Measurements from ENCODE around the gene ATF5.

The ATF5 gene

GRCh38 chr19:49889038-49889686, 39.8 kb upstream of the ATF5 start:
- TF ChIP-seq, protein P1, sequence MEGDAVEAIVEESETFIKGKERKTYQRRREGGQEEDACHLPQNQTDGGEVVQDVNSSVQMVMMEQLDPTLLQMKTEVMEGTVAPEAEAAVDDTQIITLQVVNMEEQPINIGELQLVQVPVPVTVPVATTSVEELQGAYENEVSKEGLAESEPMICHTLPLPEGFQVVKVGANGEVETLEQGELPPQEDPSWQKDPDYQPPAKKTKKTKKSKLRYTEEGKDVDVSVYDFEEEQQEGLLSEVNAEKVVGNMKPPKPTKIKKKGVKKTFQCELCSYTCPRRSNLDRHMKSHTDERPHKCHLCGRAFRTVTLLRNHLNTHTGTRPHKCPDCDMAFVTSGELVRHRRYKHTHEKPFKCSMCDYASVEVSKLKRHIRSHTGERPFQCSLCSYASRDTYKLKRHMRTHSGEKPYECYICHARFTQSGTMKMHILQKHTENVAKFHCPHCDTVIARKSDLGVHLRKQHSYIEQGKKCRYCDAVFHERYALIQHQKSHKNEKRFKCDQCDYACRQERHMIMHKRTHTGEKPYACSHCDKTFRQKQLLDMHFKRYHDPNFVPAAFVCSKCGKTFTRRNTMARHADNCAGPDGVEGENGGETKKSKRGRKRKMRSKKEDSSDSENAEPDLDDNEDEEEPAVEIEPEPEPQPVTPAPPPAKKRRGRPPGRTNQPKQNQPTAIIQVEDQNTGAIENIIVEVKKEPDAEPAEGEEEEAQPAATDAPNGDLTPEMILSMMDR (IDR thresholded peaks at IDR 0.05; ENCODE audit: insufficient read depth, low read length): no peak
- TF ChIP-seq GABPA (IDR thresholded peaks at IDR 0.05; ENCODE audit: low read depth) (no peak), POLR2AphosphoS5 (IDR thresholded peaks at IDR 0.05; ENCODE audit: low read depth) (no peak), SPI1 (IDR thresholded peaks at IDR 0.05; ENCODE audit: borderline replicate concordance, low read depth) (no peak)
- TF ChIP-seq, protein P2, sequence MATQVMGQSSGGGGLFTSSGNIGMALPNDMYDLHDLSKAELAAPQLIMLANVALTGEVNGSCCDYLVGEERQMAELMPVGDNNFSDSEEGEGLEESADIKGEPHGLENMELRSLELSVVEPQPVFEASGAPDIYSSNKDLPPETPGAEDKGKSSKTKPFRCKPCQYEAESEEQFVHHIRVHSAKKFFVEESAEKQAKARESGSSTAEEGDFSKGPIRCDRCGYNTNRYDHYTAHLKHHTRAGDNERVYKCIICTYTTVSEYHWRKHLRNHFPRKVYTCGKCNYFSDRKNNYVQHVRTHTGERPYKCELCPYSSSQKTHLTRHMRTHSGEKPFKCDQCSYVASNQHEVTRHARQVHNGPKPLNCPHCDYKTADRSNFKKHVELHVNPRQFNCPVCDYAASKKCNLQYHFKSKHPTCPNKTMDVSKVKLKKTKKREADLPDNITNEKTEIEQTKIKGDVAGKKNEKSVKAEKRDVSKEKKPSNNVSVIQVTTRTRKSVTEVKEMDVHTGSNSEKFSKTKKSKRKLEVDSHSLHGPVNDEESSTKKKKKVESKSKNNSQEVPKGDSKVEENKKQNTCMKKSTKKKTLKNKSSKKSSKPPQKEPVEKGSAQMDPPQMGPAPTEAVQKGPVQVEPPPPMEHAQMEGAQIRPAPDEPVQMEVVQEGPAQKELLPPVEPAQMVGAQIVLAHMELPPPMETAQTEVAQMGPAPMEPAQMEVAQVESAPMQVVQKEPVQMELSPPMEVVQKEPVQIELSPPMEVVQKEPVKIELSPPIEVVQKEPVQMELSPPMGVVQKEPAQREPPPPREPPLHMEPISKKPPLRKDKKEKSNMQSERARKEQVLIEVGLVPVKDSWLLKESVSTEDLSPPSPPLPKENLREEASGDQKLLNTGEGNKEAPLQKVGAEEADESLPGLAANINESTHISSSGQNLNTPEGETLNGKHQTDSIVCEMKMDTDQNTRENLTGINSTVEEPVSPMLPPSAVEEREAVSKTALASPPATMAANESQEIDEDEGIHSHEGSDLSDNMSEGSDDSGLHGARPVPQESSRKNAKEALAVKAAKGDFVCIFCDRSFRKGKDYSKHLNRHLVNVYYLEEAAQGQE (IDR thresholded peaks at IDR 0.05; ENCODE audit: insufficient replicate concordance, low read depth): no peak
- no peak for DNase-seq (ENCODE audit: low read depth in 1 of 2, low spot score in 1 of 2)
- H3K27ac ChIP-seq (replicated peaks): no peak overlapping the region
- H3K4me3 ChIP-seq (replicated peaks; ENCODE audit: insufficient read depth, low read length): no peak overlapping the region
- H3K27me3 ChIP-seq (ENCODE audit: insufficient read depth, poor library complexity, severe bottlenecking): no peaks in the 10 kb centered on the region

GRCh38 chr19:49889687-49890348, 39.2 kb upstream of the ATF5 start:
- TF ChIP-seq GABPA (IDR thresholded peaks at IDR 0.05; ENCODE audit: low read depth) (no peak), SPI1 (IDR thresholded peaks at IDR 0.05; ENCODE audit: borderline replicate concordance, low read depth) (no peak), POLR2AphosphoS5 (IDR thresholded peaks at IDR 0.05; ENCODE audit: low read depth) (no peak)
- TF ChIP-seq, protein P1 (IDR thresholded peaks at IDR 0.05; ENCODE audit: insufficient read depth, low read length): no peak
- TF ChIP-seq, protein P2 (IDR thresholded peaks at IDR 0.05; ENCODE audit: insufficient replicate concordance, low read depth): no peak
- H3K27ac ChIP-seq (replicated peaks): no peak overlapping the region
- H3K27me3 ChIP-seq (ENCODE audit: insufficient read depth, poor library complexity, severe bottlenecking): no peaks in the 10 kb centered on the region
- DNase-seq (ENCODE audit: low read depth in 1 of 2, low spot score in 1 of 2): peak; percentile 58 to 61
- no peak overlapping the region for H3K4me3 ChIP-seq (replicated peaks; ENCODE audit: insufficient read depth, low read length)

GRCh38 chr19:49890349-49891311, 38.4 kb upstream of the ATF5 start:
- no peak overlapping the region for H3K4me3 ChIP-seq (replicated peaks; ENCODE audit: insufficient read depth, low read length)
- no peak for DNase-seq (ENCODE audit: low read depth in 1 of 2, low spot score in 1 of 2)

More at GRCh38 chr19:49890349-49891311, 38.4 kb upstream of the ATF5 start:
- Histone ChIP-seq H3K27ac (replicated peaks) (no peak overlapping the region), H3K27me3 (ENCODE audit: insufficient read depth, poor library complexity, severe bottlenecking) (no peaks in the 10 kb centered on the region)
- TF ChIP-seq GABPA (IDR thresholded peaks at IDR 0.05; ENCODE audit: low read depth): no peak
- TF ChIP-seq, protein P1 (IDR thresholded peaks at IDR 0.05; ENCODE audit: insufficient read depth, low read length): no peak
- no peak for TF ChIP-seq SPI1 (IDR thresholded peaks at IDR 0.05; ENCODE audit: borderline replicate concordance, low read depth)
- TF ChIP-seq POLR2AphosphoS5 (IDR thresholded peaks at IDR 0.05; ENCODE audit: low read depth): no peak
- TF ChIP-seq, protein P2 (IDR thresholded peaks at IDR 0.05; ENCODE audit: insufficient replicate concordance, low read depth): no peak

Measured in HL-60 (cell line).